ENCODE measurements around the gene MIER3. TPM values are rescaled to one million over a fixed set of nuclear protein-coding genes. Genes with fewer than 3 reads are reported as not detected.

MIER3 gene
- total and polyA plus RNA-seq, 2 of the 13 experiments (the other 11 are each of a cell fraction or from before 2014, with no cell fraction given), result 14.6 to 38.8 TPM

- no peak for TF ChIP-seq CCAR2 (optimal IDR thresholded peaks at IDR 0.05; ENCODE audit: low read depth, low read length)
- TF ChIP-seq ZNF839 (CRISPR knock-in tag; IDR thresholded peaks at IDR 0.05; ENCODE audit: borderline replicate concordance), result no peak
- no peak for TF ChIP-seq ZNF562 (CRISPR knock-in tag; IDR thresholded peaks at IDR 0.05; ENCODE audit: borderline replicate concordance)
- TF ChIP-seq ZNF296 (CRISPR knock-in tag; conservative IDR thresholded peaks at IDR 0.05), result no peak
- no peak for TF ChIP-seq ZNF460 (CRISPR knock-in tag; IDR thresholded peaks at IDR 0.05; ENCODE audit: borderline replicate concordance)
- no peak for TF ChIP-seq TEAD2 (CRISPR knock-in tag; IDR thresholded peaks at IDR 0.05)
- no peak for TF ChIP-seq GPBP1L1 (CRISPR knock-in tag; IDR thresholded peaks at IDR 0.05)
- TF ChIP-seq ATF2 (CRISPR knock-in tag; IDR thresholded peaks at IDR 0.05), result no peak
- no peak for TF ChIP-seq ETV6 (CRISPR knock-in tag; conservative IDR thresholded peaks at IDR 0.05)
- no peak for TF ChIP-seq HDAC1 (CRISPR knock-in tag; IDR thresholded peaks at IDR 0.05)
- TF ChIP-seq NFATC3 (CRISPR knock-in tag; IDR thresholded peaks at IDR 0.05), result no peak
- TF ChIP-seq MEIS1 (CRISPR knock-in tag; IDR thresholded peaks at IDR 0.05; ENCODE audit: borderline replicate concordance), result no peak
- no peak for TF ChIP-seq ZNF432 (CRISPR knock-in tag; IDR thresholded peaks at IDR 0.05; ENCODE audit: borderline replicate concordance)
- no peak for TF ChIP-seq ZBTB37 (CRISPR knock-in tag; IDR thresholded peaks at IDR 0.05)
- TF ChIP-seq KDM3A (CRISPR knock-in tag; IDR thresholded peaks at IDR 0.05; ENCODE audit: low read depth), result no peak
- no peak for TF ChIP-seq HOXA3 (CRISPR knock-in tag; IDR thresholded peaks at IDR 0.05)
- no peak for TF ChIP-seq ATF7-NPFF (CRISPR knock-in tag; IDR thresholded peaks at IDR 0.05; ENCODE audit: low read depth)
- no peak for TF ChIP-seq ZSCAN22 (CRISPR knock-in tag; IDR thresholded peaks at IDR 0.05)
- no peak for TF ChIP-seq ZNF12 (CRISPR knock-in tag; IDR thresholded peaks at IDR 0.05)
- TF ChIP-seq ZNF468 (CRISPR knock-in tag; IDR thresholded peaks at IDR 0.05), result no peak
- no peak for TF ChIP-seq CBX2 (IDR thresholded peaks at IDR 0.05; ENCODE audit: low read depth, low read length)
- TF ChIP-seq CBX2 (CRISPR knock-in tag; IDR thresholded peaks at IDR 0.05; ENCODE audit: low read depth), result no peak
- no peak for TF ChIP-seq SMARCC2 (IDR thresholded peaks at IDR 0.05)
- no peak for TF ChIP-seq KLF9 (CRISPR knock-in tag; IDR thresholded peaks at IDR 0.05; ENCODE audit: low read depth)
- TF ChIP-seq RXRA (CRISPR knock-in tag; IDR thresholded peaks at IDR 0.05), result no peak
- no peak for TF ChIP-seq KLF16 (CRISPR knock-in tag; IDR thresholded peaks at IDR 0.05)
- no peak; the same call in 1 of the 2 replicates for TF ChIP-seq ZMAT3 (CRISPR knock-in tag; conservative IDR thresholded peaks at IDR 0.05)
- no peak for TF ChIP-seq PBX2 (CRISPR knock-in tag; IDR thresholded peaks at IDR 0.05)
- no peak for TF ChIP-seq ZZZ3 (CRISPR knock-in tag; IDR thresholded peaks at IDR 0.05; ENCODE audit: borderline replicate concordance)
These were observed 43.0 kb downstream of the MIER3 start (continued) for GRCh38 chr5:56908942-56909293.
